ENCODE data around the gene ADGRV1.
A peak's percentile ranks its signal among the peaks of the same experiment; 100 is the strongest.
"Not testable (repeated sequence)": the region's sequence is repeated elsewhere in the genome, so short reads cannot be mapped to it uniquely, and the experiment has no call there.

Gene ADGRV1

DNA sequence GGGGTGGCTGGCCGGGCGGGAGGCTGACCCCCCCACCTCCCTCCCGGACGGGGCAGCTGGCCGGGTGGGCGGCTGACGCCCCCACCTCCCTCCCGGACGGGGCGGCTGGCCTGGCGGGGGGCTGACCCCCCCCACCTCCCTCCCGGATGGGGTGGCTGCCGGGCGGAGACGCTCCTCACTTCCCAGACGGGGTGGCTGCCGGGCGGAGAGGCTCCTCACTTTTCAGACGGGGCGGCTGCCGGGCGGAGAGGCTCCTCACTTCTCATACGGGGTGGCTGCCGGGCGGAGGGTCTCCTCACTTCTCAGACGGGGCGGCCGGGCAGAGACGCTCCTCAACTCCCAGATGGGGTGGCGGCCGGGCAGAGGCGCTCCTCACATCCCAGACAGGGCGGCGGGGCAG lies 37.2 kb downstream of the ADGRV1 start:
- DNase-seq: not testable (repeated sequence)

DNA sequence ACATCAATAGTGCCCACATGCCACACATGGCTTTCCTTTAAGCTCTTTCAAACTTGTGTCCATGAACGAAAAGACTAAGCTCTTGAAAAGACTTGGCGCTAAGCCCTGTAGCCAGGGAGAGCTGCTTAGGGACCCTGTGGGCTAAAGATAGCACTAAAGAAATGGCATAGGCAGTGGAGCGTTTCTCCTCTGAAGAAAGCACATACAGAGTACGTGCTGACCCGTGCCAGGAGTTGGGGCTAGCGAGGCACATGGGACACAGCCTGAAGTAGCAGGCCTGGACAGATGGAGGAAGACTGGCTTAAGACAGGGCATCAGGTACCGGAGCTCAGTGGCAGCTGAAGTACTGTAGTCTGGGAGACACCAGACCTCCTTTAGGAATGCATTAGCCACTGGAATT lies 39.7 kb downstream of the ADGRV1 start:
- DNase-seq: no peak

DNA sequence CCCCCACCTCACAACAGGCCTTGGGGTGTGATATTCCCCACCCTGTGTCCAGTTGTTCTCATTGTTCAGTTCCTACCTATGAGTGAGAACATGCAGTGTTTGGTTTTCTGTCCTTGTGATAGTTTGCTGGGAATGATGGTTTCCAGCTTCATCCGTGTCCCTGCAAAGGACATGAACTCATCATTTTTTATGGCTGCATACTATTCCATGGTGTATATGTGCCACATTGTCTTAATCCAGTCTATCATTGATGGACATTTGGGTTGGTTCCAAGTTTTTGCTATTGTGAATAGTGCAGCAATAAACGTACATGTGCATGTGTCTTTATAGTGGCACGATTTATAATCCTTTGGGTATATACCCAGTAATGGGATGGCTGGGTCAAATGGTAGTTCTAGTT lies 41.7 kb downstream of the ADGRV1 start:
- not testable (repeated sequence) for DNase-seq

DNA sequence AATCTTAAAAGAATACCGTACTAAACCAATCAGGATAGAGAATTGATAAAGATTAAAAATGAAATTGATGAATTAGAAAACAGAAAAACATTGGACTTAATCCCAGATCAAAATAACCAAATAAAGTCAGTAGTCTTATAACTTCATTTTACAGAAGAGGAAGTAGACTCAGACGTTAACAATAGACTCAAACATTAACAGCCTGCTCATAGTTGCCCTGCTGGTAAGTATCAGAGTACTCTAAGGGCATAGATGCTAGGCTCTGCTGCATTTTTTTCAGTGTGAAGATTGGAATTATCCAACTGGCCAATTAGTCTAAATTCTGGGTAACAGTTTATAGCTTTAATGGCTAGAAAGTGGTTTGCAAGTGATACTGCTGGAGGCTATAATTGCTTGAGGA lies 42.9 kb downstream of the ADGRV1 start:
- DNase-seq: no peak

DNA sequence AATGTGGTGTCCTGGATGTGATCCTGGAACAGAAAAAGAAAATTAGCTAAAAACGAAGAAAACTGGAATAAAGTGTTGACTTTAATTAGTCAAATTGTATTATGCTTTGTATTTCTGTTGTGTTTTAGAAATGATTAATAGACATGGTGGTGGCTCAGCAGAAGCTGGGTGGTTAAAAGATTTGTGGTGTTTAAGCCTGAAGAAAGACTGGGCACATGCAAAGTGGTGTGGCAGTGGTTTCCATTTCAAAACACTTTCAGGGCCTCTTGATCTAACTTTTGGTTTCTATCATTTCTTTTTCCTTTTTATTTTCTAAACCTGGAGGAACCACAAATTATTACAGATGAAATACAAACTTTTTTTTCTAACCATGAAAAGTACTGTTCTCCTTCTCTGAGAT lies 44.1 kb downstream of the ADGRV1 start:
- no peak for DNase-seq

DNA sequence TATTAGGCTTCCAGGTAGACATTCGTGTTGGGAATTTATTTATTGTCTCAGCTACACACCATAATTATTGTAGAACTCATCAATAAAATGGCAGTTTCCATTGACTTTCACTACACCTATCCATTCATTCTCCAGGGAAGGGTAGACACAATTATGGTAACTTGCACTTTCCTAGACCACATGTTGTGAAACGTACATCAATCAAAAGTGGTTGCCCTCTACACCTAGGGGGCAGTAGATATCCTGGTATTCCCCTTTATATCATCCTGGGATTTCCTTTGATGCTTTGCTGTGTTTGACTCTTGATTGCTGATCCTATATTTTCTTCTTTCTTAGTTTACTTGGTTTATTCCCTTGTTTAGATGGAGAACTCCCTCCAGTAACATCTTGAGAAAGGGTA lies 47.9 kb downstream of the ADGRV1 start:
- DNase-seq: no peak

DNA sequence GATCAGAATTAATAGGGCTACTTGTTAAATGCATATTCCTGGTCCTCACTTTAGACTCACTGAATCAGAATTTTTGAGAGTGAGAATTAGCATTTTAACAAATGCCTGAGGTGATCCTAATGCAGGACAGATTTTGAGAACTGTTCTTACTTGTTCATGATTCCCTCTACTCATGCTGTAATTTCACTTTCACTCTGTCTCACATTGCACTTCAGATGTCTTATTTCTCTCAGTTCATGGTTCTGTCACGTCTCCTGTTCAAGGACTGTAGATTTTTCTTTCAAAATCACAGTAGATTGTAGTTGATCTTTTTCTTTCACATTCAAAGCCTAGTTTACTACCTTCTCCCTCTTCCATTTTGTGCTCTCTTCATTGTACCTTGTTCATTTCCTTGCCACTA lies 54.3 kb downstream of the ADGRV1 start:
- no peak for DNase-seq

DNA sequence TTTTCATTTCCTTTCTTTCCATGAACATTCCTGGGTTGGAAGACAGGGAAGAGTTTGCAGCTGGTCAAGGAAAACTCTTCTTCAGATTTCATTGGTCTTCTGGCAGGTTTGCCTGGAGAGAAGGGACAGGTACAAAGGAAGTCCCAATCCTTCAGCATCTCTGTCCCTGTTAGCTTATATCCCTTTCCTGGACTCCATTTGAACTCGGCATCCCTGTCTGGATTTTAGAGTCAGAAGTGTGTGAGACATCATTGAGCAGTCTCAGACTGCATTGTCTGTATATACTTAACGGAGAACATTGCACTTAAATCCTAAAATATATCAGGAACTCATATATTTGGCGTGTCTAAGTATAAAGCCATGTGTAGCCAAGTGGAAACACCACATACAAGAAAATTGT lies 54.9 kb downstream of the ADGRV1 start:
- DNase-seq: no peak

DNA sequence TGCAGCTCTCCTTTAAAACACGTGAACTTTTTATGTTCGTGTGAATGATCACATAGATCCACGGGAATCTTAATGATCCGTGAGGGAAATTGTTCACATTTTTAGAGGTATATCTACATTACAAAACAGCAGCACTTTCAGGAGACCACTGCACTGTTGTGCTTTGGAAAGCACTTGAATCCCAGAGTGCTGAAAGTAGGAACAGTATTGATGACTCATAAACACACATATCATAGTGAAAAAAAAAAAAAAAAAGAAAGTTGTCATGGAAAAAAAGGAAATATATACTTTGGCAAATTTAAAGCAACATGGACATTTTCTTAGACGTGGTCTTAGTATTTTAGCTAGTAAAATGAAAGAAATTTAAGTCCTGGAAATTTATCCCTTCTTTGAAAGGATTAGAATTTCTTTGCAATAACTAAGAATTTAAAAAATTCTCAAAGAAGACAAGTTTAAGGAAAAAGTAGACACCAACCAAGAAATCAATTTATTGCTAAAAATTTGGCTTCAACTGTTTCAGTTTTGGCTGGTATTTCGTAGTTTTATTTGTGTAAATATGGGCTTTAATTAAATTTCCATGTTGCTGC lies 55.4 kb downstream of the ADGRV1 start:
- no peak for DNase-seq

DNA sequence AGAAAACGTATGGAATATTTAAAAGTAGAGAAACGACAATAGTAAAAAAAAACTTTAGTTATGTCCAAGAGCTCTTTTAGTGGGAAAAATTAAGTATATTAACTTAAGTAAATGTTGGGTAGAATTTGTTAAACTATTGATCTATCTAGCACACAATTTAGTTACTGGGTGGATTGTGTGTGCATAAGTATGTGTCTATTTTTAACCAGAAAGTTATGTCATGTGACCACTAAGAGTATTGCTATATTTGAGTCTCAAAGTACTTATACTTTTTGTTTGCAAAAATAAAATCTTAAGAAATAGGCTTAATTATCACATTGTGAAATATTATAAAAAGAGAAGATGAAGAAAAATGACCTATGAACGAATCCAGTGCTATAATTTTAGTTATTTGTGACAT lies 56.8 kb downstream of the ADGRV1 start:
- no peak for DNase-seq

DNA sequence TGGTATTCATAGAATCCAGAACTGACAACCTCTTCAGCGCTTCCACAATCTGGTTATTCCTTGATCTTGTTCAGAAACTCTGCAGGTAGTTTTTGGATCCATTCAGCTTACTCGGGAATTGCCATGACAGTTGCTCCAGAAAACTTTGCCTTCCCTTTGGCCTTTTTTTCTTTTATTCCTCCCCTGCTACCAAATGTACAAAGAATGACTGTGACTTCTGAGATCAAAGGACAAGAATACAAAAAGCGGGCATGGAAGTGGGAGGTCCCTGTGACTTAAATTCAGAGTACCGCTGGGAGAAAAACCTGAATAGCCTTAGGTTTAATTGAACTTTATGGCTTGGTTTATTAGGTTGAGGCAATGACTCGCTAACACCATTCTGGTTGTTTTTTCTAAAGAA lies 59.5 kb downstream of the ADGRV1 start:
- no peak for DNase-seq

DNA sequence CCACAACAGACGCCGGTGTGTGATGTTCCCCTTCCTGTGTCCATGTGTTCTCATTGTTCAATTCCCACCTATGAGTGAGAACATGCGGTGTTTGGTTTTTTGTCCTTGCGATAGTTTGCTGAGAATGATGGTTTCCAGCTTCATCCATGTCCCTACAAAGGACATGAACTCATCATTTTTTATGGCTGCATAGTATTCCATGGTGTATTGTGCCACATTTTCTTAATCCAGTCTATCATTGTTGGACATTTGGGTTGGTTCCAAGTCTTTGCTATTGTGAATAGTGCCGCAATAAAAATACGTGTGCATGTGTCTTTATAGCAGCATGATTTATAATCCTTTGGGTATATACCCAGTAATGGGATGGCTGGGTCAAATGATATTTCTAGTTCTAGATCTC lies 61.2 kb downstream of the ADGRV1 start:
- not testable (repeated sequence) for DNase-seq

DNA sequence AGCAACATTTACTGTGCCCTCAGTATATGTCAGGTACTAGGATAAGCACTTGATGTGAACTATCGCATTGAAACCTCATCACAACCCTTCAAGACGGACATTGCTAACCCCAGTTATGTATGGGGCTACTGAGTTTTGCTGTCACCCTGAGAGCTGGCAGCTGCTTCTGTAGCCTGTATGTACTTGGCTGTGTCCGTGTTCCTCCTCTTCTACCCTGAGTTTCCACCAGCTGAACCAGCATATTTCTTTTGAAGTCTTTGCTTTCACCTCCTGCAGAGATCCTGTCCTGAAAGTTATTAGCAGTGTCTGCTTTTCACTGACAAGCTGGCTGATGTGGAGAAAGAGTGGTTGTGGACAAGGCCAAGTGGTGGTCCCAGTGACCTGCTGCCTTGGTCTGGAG lies 63.3 kb downstream of the ADGRV1 start:
- DNase-seq: no peak

DNA sequence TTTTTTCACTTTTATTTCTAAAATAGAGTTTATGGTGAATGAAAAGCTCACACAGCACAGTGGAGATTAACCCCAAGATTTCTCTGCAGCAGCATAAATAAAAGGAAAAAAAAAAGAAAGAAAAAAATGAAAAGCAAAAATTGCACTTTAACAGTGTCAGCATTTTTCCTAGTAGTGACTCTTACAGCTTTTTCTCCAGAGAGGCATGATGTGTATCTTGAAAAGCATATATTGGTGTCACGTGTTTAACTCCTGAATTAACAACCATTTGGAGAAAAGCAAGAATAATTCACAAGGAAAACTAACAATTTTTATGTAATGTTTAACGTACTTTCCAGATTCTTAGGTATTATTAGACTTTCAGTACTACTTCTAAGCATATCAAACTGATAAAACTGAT lies 67.9 kb downstream of the ADGRV1 start:
- no peak for DNase-seq

DNA sequence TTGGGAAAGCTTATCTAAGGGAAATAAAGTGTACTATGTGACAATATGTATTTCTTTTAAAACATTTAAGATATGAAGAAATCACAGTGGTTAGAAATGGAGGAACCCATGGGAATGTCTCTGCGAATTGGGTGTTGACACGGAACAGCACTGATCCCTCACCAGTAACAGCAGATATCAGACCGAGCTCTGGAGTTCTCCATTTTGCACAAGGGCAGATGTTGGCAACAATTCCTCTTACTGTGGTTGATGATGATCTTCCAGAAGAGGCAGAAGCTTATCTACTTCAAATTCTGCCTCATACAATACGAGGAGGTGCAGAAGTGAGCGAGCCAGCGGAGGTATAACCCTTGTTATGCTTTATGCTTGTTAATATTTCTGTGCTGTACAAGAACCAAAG lies 69.9 kb downstream of the ADGRV1 start:
- no peak for DNase-seq

DNA sequence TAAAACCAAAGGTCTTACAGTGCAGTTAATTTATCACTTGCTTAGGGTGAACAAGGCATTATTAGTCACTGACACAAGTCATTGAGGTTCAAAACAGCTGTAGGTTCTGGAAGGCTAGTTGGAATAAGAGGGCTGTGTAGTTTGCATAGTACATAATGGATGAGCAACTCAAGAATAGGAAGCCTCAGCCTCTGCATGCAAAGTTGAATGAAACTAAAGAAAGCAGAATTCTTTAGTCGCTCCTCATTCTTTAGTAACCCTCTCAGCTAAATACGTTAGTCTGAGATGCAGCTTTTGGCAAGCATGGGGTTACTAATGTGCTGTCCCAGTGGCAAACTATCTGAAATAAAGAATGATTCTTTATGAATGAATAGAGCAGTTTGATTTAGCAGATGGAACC lies 74.2 kb downstream of the ADGRV1 start:
- DNase-seq: no peak

DNA sequence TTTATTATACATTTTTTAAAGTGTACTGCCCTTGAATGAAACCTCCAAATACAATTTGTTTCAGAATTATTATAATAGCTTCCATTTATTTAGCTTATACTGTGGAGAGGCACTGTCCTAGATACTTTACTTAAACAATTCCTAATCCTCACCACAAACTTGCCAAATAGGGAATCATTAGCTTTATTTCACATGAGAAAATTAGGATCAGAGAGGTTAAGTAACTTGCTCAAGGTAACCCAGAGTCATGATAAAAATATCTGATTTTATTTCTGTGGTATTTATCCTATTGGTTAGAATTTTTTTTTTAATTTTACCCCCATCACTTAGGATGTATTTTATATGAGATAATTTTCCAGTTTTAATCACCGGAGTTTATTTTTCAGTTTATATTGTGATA lies 78.4 kb downstream of the ADGRV1 start:
- DNase-seq: no peak

DNA sequence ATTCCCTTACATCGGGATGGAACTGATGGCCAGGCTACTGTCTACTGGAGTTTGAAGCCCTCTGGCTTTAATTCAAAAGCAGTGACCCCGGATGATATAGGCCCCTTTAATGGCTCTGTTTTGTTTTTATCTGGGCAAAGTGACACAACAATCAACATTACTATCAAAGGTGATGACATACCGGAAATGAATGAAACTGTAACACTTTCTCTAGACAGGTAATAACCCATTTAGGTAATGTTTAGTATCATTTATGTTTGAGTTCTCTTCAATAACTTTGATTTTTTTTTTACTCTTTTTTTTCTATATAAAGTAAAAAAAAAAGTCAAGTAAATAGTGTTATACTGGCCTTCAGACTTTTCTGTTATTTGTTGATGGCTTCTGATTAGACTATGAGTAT lies 79.1 kb downstream of the ADGRV1 start:
- no peak for DNase-seq

DNA sequence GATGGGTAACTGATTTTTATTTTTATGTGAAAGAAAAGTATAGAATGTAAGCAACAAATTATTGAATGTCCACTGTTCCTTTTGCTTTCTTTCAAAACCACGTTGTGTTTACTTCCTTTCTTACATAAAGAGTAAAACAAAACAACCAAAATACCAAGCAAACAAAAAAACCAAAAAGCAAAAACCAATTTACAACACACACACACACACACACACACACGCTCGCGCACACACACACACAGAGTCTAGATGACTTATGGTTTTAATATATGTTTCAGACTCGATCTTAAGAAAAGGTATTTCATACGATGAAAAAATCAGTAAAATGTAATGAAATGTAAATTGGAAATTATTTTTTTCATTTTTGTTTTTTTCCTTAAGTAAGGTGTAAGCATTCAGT lies 80.3 kb downstream of the ADGRV1 start:
- no peak for DNase-seq

DNA sequence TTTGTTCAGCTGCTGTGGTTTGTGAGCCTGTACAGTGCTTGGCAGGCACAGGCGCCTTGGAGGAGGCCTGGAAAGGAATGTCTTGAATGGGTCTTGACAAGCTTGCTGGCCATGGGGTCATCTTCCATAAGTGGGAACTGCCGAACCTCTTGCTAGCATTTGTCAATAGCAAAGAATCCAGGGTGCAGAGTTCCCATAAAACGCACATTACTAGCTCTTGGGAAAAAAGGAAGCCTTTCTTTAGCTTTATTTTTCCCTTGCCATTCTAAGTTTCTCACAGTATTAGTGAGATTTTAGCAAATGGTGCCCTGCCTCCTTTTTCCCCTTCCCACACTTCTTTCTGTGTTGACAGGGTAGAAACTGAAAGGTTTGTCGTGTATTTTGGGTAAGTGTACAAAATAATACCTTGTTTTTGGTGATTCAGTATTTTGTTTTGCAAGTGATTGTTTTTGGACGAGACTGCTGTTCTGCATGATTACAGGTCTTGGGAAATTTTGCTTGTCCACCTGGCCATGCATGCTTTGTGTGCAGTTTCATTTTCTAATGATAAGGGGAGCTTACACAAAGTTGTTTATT lies 82.0 kb downstream of the ADGRV1 start:
- DNase-seq: peak; percentile 42

DNA sequence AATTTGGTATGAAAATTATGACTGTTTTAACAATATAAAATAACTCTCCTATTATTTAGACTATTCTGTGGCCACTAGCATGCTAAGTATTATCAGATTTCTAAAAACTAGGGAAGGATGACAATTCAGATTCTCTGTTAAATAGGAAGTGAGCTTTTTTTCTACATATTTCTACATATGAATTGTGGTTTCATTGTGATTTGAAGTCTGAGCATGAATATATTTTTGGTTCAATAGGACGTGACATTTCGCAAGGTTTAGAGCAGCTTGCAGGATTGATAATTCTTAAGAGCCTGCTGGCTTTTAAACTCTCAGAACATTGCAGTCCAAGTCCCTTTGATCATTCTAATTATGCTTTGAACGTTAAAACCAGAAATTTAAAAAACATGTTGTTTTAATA lies 82.9 kb downstream of the ADGRV1 start:
- no peak for DNase-seq

DNA sequence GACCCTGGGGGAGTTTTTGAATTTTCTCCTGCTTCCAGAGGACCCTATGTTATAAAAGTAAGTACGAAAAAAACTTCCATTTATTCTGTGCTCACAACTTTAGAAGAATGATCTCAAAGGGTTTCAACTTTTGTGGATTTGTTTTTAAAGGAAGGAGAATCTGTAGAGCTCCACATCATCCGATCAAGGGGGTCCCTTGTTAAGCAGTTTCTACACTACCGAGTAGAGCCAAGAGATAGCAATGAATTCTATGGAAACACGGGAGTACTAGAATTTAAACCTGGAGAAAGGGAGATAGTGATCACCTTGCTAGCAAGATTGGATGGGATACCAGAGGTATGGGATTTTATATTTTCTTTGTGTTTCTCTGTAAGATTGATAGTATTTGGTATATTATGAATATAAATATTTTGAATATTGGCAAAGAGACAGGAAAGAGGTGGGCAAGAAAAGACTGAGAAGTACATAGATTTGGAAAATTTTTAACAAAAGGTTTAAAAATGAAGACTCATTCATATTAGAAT lies 84.2 kb downstream of the ADGRV1 start:
- no peak for DNase-seq

DNA sequence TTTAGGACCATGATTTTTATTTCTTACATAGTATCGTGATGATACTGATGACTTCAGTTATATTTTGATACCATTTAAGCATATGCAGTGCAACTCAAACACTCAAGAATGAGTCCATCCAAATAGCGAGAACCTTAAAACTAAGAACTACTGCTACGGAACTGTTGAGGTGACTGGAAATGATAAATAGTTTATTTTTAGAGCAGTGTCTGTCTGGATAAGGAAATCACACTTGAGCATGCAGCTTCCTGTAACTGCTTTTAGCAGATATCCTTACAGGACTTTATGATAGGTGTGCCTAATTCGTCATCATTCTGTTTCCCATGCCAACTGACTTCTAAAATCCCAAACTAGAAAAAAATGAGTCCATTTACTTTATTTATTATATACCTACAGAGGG lies 85.5 kb downstream of the ADGRV1 start:
- DNase-seq: no peak

DNA sequence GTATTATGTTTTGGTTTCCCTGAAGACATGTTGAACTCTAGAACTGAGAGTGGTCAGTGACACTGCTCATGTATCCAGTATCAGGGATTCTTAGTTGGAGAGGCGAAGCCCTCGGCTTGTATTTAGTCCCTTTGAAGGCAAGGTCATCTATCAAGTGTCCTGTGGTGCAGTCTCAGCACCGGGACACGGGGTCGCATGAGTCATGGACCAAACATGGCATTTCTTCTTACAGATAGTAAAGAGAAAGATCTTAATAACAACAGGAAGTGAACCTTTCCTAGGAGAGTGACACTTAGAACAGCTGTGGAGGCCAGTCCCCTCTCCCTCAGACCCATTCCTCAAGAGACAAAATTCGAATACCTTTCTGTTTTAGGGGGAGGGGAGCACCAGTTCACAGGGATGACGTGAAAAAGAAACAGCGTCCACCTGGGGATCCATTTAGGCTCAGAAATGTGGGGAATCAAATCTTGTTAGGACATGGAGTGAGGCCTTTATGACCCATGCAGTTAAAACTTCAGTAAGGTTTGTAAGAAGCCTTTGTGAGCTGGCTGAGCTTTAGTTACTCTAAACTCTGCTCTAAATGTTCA lies 86.5 kb downstream of the ADGRV1 start:
- no peak for DNase-seq

DNA sequence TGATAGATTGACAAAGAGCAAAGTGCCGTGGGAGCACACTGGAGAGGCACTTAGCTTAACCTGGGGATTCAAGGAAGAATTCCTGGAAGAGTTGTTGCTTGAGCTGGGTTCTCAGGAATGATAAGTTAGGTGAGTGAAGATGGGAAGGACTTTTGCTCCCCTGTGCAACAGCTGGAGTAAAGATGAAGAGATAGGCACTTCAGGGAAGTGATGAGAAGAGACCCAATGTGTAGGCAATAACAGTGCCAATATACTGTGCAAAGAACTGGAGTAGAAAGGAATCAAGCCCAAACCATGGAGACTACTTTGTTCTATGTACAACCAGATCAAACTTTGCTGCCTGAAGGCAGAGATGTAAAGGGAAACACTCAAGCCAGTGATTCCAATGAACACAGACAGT lies 92.2 kb downstream of the ADGRV1 start:
- no peak for DNase-seq

Data from NCI-H2029 (cell line).